ENCODE data around the gene TTYH1.

TTYH1 gene

DNA sequence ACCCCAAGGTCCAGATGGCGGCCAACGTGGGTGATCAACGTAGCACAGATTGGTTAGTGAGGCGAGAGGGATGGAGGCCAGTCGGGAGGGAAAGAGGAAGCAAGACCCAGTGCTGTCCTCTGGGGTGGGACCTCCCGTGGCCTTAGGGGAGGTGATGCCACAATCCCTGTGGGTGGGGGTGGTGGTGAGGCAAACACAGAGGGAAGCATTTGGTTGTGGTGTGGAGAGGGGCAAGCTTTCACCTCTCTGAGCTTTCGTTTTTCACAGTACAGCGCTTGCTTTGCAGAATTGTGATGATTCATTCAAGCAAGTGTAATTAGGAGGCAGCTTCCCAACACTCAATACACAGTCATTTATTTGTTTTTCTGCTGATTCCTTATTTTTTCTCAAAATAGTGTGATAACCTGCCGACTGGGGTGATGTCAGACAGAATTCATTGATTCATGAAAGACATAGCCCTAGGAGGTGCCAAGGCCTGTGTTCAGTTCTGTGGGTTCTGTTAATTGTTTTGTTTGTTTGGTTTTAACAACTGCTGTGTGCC, 36.1 kb downstream of the TTYH1 start:
- TF ChIP-seq, protein P1, sequence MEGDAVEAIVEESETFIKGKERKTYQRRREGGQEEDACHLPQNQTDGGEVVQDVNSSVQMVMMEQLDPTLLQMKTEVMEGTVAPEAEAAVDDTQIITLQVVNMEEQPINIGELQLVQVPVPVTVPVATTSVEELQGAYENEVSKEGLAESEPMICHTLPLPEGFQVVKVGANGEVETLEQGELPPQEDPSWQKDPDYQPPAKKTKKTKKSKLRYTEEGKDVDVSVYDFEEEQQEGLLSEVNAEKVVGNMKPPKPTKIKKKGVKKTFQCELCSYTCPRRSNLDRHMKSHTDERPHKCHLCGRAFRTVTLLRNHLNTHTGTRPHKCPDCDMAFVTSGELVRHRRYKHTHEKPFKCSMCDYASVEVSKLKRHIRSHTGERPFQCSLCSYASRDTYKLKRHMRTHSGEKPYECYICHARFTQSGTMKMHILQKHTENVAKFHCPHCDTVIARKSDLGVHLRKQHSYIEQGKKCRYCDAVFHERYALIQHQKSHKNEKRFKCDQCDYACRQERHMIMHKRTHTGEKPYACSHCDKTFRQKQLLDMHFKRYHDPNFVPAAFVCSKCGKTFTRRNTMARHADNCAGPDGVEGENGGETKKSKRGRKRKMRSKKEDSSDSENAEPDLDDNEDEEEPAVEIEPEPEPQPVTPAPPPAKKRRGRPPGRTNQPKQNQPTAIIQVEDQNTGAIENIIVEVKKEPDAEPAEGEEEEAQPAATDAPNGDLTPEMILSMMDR (conservative IDR thresholded peaks at IDR 0.05): no peak
- no peak for TF ChIP-seq ZFX (IDR thresholded peaks at IDR 0.05)
- H3K27ac ChIP-seq: peak overlapping the region; percentile 86

GRCh38 chr19:54451997-54452396, 36.7 kb downstream of the TTYH1 start:
- H3K27ac ChIP-seq: no peak overlapping the region
- TF ChIP-seq, protein P1 (conservative IDR thresholded peaks at IDR 0.05): no peak
- no peak for TF ChIP-seq ZFX (IDR thresholded peaks at IDR 0.05)

GRCh38 chr19:54452626-54453025, 37.4 kb downstream of the TTYH1 start:
- H3K27ac ChIP-seq: no peak overlapping the region
- TF ChIP-seq ZFX (IDR thresholded peaks at IDR 0.05): no peak
- TF ChIP-seq, protein P1 (conservative IDR thresholded peaks at IDR 0.05): no peak

DNA sequence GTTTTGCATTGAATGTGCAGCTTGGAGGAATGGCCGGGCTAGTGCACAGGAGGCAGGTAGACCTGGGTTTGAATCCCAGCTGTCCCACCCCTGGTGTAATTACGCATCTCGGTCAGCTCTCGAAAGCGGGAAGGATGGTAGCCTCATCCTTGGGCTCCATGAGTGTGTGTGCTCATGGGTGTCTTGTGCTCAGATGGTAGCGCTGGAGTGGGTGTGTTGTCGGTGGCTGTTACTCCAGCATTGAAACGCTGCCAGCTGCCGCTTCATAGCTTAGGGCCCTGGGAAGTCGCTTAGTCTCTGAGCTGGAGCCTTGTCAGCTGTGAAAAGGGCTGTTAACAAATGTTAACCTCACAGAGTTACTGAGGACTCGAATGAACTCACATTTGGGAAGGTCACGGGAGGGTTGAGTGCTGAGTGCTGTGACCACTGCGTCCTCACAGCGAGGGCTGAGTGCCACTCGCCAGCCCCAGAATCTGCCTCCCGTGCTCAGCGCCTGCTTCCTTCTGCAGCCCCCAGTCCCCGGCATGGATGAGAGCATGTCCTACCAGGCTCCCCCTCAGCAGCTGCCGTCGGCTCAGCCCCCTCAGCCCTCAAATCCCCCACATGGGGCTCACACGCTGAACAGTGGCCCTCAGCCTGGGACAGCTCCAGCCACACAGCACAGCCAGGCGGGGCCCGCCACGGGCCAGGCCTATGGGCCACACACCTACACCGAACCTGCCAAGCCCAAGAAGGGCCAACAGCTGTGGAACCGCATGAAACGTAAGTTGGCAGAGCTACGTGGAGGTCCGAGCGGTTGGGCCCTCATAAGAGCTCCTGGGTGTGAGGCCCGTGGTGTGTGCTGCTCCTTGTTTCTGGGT, 38.9 kb downstream of the TTYH1 start:
- no peak overlapping the region for H3K27ac ChIP-seq
- TF ChIP-seq, protein P1 (conservative IDR thresholded peaks at IDR 0.05): no peak
- TF ChIP-seq ZFX (IDR thresholded peaks at IDR 0.05): no peak

DNA sequence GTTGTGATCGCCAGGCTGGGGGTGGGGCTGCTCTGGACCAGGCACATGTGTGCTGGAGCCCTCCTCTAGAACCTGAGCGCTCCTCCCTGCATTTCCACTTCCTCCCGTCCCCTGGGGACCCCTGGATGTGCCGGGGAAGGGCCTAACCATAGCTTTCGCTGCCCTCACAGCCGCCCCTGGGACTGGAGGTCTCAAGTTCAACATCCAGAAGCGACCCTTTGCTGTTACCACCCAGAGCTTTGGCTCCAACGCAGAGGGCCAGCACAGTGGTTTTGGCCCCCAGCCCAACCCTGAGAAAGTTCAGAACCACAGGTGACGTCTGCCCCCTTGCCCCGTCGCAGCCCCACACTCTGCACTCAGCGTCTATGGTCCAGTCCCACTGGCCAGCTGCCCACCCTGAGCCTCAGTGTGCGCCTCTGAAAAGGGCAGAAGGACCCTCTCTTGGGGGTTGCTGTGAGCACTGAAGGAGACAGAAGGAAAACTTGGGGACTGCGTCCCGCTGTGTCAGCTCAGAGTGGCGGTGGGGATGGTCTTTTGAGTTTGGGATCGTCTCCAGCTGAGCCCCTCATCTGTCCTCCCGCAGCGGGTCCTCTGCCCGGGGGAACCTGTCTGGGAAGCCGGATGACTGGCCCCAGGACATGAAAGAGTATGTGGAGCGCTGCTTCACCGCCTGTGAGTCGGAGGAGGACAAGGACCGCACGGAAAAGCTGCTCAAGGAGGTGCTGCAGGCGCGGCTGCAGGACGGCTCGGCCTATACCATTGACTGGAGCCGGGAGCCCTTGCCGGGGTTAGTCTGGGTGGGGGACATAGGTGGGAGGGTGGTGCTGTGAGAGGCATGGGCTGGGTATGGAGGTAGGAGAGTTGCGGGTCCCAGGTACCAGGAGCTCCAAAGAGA, 39.8 kb downstream of the TTYH1 start:
- TF ChIP-seq, protein P1 (conservative IDR thresholded peaks at IDR 0.05): no peak
- no peak for TF ChIP-seq ZFX (IDR thresholded peaks at IDR 0.05)
- H3K27ac ChIP-seq: no peak overlapping the region

- no peak for TF ChIP-seq ZFX (IDR thresholded peaks at IDR 0.05)
- TF ChIP-seq, protein P1 (conservative IDR thresholded peaks at IDR 0.05): no peak
- H3K27ac ChIP-seq: no peak overlapping the region
These were observed 40.6 kb downstream of the TTYH1 start for GRCh38 chr19:54455786-54456422.
